ENCODE data around the gene SEC61B.

DNA sequence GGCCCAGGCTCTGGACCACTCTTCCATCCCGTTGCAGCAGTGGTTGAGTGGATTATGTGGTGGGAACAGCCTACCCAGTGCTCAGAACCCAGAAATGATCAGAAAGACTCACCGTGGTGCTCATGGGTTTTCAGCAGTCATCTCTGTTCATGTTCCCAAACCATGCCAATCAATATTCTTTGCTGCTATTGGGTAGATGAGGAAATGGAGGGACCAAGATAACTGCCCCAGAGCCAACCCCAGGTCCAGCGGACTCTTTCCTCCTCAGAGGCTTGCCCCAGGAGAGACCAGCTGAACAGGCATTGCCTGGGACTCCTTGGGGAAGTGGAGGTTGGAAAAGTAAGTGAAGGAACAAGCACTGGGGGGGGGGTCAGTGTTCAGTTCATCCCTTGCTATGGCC is 38.5 kb upstream of the SEC61B start:
- TF ChIP-seq TAF1 (IDR thresholded peaks at IDR 0.05; ENCODE audit: low read depth, low read length) (no peak), POLR2AphosphoS5 (IDR thresholded peaks at IDR 0.05; ENCODE audit: low read depth, low read length) (no peak), POLR2A (IDR thresholded peaks at IDR 0.05; ENCODE audit: low read depth, low read length) (no peak), SPI1 (IDR thresholded peaks at IDR 0.05; ENCODE audit: low read depth, low read length) (no peak)

All from GM12891 (cell line).